Dedifferentiated amniotic fluid mesenchymal stem cell (primary cell): Measurements from ENCODE around the gene BCAS3.

ENCODE experiments used
- DNase-seq: peaks from one replicate; pipeline ENCODE4 v3.0.0-alpha.2; 2016; ENCODE audit errors: extremely low spot score

The BCAS3 gene

GRCh38 chr17:61408151-61409041 is 730.7 kb downstream of the BCAS3 start:
- no peak for DNase-seq

- peak; percentile 68 for DNase-seq
Observed at GRCh38 chr17:61409301-61410112, 731.9 kb downstream of the BCAS3 start.

- peak; percentile 71 for DNase-seq
Observed at GRCh38 chr17:61410141-61411010, 732.7 kb downstream of the BCAS3 start.

GRCh38 chr17:61411011-61411260 is 733.3 kb downstream of the BCAS3 start:
- no peak for DNase-seq

GRCh38 chr17:61411261-61412142 is 733.9 kb downstream of the BCAS3 start:
- DNase-seq = peak; percentile 46

- peak; percentile 83 for DNase-seq
Observed at GRCh38 chr17:61412143-61412859, 734.6 kb downstream of the BCAS3 start.

GRCh38 chr17:61412860-61413660 is 735.4 kb downstream of the BCAS3 start:
- DNase-seq = no peak

- DNase-seq = no peak
Observed at GRCh38 chr17:61413661-61414126, 736.0 kb downstream of the BCAS3 start.

- DNase-seq = no peak
Observed at GRCh38 chr17:61414141-61414935, 736.7 kb downstream of the BCAS3 start.

GRCh38 chr17:61414936-61415251 is 737.2 kb downstream of the BCAS3 start:
- DNase-seq = no peak

GRCh38 chr17:61415374-61416210 is 737.9 kb downstream of the BCAS3 start:
- no peak for DNase-seq

- DNase-seq = no peak
Observed at GRCh38 chr17:61416211-61416539, 738.5 kb downstream of the BCAS3 start.

GRCh38 chr17:61416540-61417363 is 739.1 kb downstream of the BCAS3 start:
- DNase-seq = peak; percentile 80

GRCh38 chr17:61418449-61418848 is 740.8 kb downstream of the BCAS3 start:
- no peak for DNase-seq

- DNase-seq = no peak
Observed at GRCh38 chr17:61419496-61420046, 741.9 kb downstream of the BCAS3 start.

- DNase-seq = no peak
Observed at GRCh38 chr17:61420052-61420451, 742.4 kb downstream of the BCAS3 start.
